AG10803 (cell line): ENCODE data around the gene PRDM12.

ENCODE experiments used
- DNase-seq: peaks from one replicate; pipeline ENCODE4 v3.0.0; 2010; ENCODE audit warnings: low read depth
- H3K4me3 ChIP-seq: 2 replicates; pipeline ENCODE4 v1.5.1; 2011; ENCODE audit warnings: mild to moderate bottlenecking, low read length, control low read depth
- TF ChIP-seq, protein P1 (sequence below): conservative IDR thresholded peaks from 2 replicates; pipeline ENCODE4 v1.5.1; 2011; ENCODE audit warnings: mild to moderate bottlenecking, low read length, control low read depth, inconsistent platforms

The PRDM12 gene

GRCh38 chr9:130665431-130666392 lies 1.3 kb downstream of the PRDM12 start:
- DNase-seq, result no peak
- TF ChIP-seq, protein P1, sequence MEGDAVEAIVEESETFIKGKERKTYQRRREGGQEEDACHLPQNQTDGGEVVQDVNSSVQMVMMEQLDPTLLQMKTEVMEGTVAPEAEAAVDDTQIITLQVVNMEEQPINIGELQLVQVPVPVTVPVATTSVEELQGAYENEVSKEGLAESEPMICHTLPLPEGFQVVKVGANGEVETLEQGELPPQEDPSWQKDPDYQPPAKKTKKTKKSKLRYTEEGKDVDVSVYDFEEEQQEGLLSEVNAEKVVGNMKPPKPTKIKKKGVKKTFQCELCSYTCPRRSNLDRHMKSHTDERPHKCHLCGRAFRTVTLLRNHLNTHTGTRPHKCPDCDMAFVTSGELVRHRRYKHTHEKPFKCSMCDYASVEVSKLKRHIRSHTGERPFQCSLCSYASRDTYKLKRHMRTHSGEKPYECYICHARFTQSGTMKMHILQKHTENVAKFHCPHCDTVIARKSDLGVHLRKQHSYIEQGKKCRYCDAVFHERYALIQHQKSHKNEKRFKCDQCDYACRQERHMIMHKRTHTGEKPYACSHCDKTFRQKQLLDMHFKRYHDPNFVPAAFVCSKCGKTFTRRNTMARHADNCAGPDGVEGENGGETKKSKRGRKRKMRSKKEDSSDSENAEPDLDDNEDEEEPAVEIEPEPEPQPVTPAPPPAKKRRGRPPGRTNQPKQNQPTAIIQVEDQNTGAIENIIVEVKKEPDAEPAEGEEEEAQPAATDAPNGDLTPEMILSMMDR, result no peak
- H3K4me3 ChIP-seq, result no peak overlapping the region

DNA sequence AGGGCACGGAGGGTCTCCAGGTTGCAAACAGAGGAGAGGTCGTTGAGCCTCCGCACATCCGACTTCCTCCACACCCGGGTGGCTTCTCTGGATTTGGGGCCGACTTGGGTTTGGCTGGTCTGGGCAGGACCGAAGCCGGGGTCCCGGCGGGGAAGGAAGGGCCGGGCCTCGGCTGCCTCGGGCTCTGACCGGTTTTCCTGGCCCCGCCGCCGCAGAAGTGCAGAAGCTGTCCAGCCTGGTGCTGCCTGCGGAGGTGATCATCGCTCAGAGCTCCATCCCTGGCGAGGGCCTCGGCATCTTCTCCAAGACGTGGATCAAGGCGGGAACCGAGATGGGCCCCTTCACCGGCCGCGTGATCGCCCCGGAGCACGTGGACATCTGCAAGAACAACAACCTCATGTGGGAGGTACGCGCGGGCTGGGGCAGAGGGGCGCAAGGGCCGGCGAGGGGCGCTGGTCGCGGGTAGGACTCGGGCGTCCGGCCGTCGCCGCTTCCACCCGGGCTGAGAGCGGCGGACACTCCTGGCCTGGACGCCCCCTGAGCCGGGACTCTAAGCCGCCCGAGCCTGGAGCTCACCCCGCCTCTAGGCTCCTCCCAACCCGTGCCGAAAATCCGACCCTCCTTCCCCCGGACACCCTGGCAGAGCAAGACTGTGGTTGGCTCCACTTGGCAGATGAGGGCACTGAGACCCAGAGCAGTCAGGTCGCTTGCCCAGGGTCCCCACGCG lies 2.2 kb downstream of the PRDM12 start:
- TF ChIP-seq, protein P1, result no peak
- DNase-seq, result no peak
- no peak overlapping the region for H3K4me3 ChIP-seq

- no peak overlapping the region for H3K4me3 ChIP-seq
- DNase-seq, result no peak
- TF ChIP-seq, protein P1, result no peak
Observed at GRCh38 chr9:130667120-130667435, 2.7 kb downstream of the PRDM12 start.

- no peak for DNase-seq
- TF ChIP-seq, protein P1, result no peak
- H3K4me3 ChIP-seq, result no peak overlapping the region
Observed at GRCh38 chr9:130668196-130668595, 3.8 kb downstream of the PRDM12 start.

- TF ChIP-seq, protein P1, result no peak
- H3K4me3 ChIP-seq, result no peak overlapping the region
- DNase-seq, result no peak
Observed at GRCh38 chr9:130668659-130669058, 4.3 kb downstream of the PRDM12 start.

- no peak for DNase-seq
- TF ChIP-seq, protein P1, result no peak
- H3K4me3 ChIP-seq, result no peak overlapping the region
Observed at GRCh38 chr9:130669965-130670364, 5.6 kb downstream of the PRDM12 start.
